ENCODE results near the gene SLC40A1.

- TF ChIP-seq CTCF (conservative IDR thresholded peaks at IDR 0.05; ENCODE audit: low read depth, low read length) (no peak), EZH2phosphoT487 (IDR thresholded peaks at IDR 0.05; ENCODE audit: borderline replicate concordance, low read length) (no peak), EZH2 (IDR thresholded peaks at IDR 0.05; ENCODE audit: low read length, unreplicated experiment) (no peak)
Observed at GRCh38 chr2:189557373-189557772, 23.2 kb downstream of the SLC40A1 start.

All from PC-3 (cell line).